Loucy (cell line): ENCODE data around the gene ADM2.

ENCODE experiments used
- H2AFZ ChIP-seq: fragments of 200-600 bp; sonication (generic); 2 replicates; pipeline ENCODE4 v1.6.0; 2016; ENCODE audit warnings: antibody characterized with exemption, mild to moderate bottlenecking, low read length, moderate library complexity
- H3F3A ChIP-seq: fragments of 200-600 bp; 2 replicates; pipeline ENCODE4 v1.6.0; 2016; ENCODE audit warnings: antibody characterized with exemption, low read depth, mild to moderate bottlenecking
- H3K27me3 ChIP-seq: fragments of 200-600 bp; sonication (generic); 2 replicates; pipeline ENCODE4 v1.6.1; 2014; ENCODE audit warnings: low read length, mild to moderate bottlenecking; ENCODE audit not compliant: insufficient read depth, poor library complexity, severe bottlenecking
- H3K36me3 ChIP-seq: fragments of 200-600 bp; sonication (generic); 2 replicates; pipeline ENCODE4 v1.6.1; 2016; ENCODE audit warnings: low read length; ENCODE audit not compliant: insufficient read depth
- H3K4me1 ChIP-seq: fragments of 200-600 bp; sonication (generic); 2 replicates; pipeline ENCODE4 v1.5.1; 2014; ENCODE audit warnings: low read length, mild to moderate bottlenecking; ENCODE audit not compliant: insufficient read depth, poor library complexity, severe bottlenecking
- H3K4me2 ChIP-seq: fragments of 200-600 bp; sonication (generic); 2 replicates; pipeline ENCODE4 v1.6.0; 2014; ENCODE audit warnings: antibody characterized with exemption, low read length, low read depth, mild to moderate bottlenecking; ENCODE audit not compliant: poor library complexity, severe bottlenecking
- H3K4me3 ChIP-seq: fragments of 200-600 bp; sonication (generic); 2 replicates; pipeline ENCODE4 v1.5.1; 2014; ENCODE audit warnings: low read length, mild to moderate bottlenecking, mixed read lengths; ENCODE audit not compliant: poor library complexity, severe bottlenecking
- H3K79me2 ChIP-seq: fragments of 200-600 bp; sonication (generic); 2 replicates; pipeline ENCODE4 v1.6.1; 2014; ENCODE audit warnings: low read length; ENCODE audit not compliant: insufficient read depth
- H3K9ac ChIP-seq: fragments of 200-600 bp; sonication (generic); 2 replicates; pipeline ENCODE4 v1.6.0; 2014; ENCODE audit warnings: mild to moderate bottlenecking, low read depth, low read length, moderate library complexity; ENCODE audit not compliant: poor library complexity, severe bottlenecking
- H3K9me2 ChIP-seq: fragments of 200-600 bp; sonication (generic); replicated peaks from 2 replicates; pipeline ENCODE4 v1.6.1; 2016; ENCODE audit warnings: low read depth, low read length, mixed read lengths
- H3K9me3 ChIP-seq: fragments of 200-600 bp; sonication (generic); 2 replicates; pipeline ENCODE4 v1.6.1; 2014; ENCODE audit warnings: mild to moderate bottlenecking, antibody characterized with exemption, low read length, low read depth; ENCODE audit not compliant: insufficient read depth
- H4K20me1 ChIP-seq: fragments of 200-600 bp; sonication (generic); 2 replicates; pipeline ENCODE4 v1.6.0; 2014; ENCODE audit warnings: antibody characterized with exemption, low read length, mild to moderate bottlenecking; ENCODE audit not compliant: insufficient read depth, poor library complexity, severe bottlenecking
- EZH2phosphoT487 ChIP-seq: fragments of 200-600 bp; IDR thresholded peaks from 2 replicates; pipeline ENCODE4 v1.6.1; 2018; ENCODE audit warnings: antibody characterized with exemption, mild to moderate bottlenecking, moderate library complexity, borderline replicate concordance
- TF ChIP-seq, protein P1 (sequence below): fragments of 200-600 bp; sonication (generic); conservative IDR thresholded peaks from 2 replicates; pipeline ENCODE4 v1.5.1; 2014; ENCODE audit warnings: mild to moderate bottlenecking, antibody characterized with exemption, low read length

Gene ADM2

DNA sequence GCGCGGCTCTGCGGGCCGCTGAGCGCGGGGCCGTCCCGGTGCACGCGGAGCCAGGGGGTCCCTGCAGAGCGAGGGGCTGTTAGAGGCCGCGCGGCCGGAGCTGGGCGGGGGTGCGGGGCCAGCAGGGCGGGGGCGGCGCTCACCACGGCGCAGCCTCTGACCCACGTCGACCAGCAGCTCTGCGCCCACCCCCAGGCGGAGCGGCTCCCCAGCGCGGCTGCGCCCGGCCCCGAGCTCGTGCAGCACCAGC is 44.4 kb downstream of the ADM2 start:
- TF ChIP-seq, protein P1, sequence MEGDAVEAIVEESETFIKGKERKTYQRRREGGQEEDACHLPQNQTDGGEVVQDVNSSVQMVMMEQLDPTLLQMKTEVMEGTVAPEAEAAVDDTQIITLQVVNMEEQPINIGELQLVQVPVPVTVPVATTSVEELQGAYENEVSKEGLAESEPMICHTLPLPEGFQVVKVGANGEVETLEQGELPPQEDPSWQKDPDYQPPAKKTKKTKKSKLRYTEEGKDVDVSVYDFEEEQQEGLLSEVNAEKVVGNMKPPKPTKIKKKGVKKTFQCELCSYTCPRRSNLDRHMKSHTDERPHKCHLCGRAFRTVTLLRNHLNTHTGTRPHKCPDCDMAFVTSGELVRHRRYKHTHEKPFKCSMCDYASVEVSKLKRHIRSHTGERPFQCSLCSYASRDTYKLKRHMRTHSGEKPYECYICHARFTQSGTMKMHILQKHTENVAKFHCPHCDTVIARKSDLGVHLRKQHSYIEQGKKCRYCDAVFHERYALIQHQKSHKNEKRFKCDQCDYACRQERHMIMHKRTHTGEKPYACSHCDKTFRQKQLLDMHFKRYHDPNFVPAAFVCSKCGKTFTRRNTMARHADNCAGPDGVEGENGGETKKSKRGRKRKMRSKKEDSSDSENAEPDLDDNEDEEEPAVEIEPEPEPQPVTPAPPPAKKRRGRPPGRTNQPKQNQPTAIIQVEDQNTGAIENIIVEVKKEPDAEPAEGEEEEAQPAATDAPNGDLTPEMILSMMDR: 0 out of 2 replicates have a peak, but pooled peaks have one; percentile 53
- TF ChIP-seq EZH2phosphoT487: no peak
- Histone ChIP-seq H3K9me3 (no peaks in the 10 kb centered on the region), H3K4me2 (peak overlapping the region; percentile 90), H3F3A (peaks cover 4% of the 10 kb centered on the region; the same call in 1 of the 2 replicates), H3K4me3 (peak overlapping the region; percentile 84), H3K36me3 (peaks cover 33% of the 10 kb centered on the region; the same call in 1 of the 2 replicates), H3K9me2 (no peaks in the 10 kb centered on the region), H3K79me2 (peaks cover 16% of the 10 kb centered on the region; the same call in 1 of the 2 replicates), H3K9ac (peak overlapping the region; percentile 90), H2AFZ (peak overlapping the region; percentile 91), H3K4me1 (peaks cover 16% of the 10 kb centered on the region), H3K27me3 (no peaks in the 10 kb centered on the region), H4K20me1 (peaks cover 9% of the 10 kb centered on the region)

DNA sequence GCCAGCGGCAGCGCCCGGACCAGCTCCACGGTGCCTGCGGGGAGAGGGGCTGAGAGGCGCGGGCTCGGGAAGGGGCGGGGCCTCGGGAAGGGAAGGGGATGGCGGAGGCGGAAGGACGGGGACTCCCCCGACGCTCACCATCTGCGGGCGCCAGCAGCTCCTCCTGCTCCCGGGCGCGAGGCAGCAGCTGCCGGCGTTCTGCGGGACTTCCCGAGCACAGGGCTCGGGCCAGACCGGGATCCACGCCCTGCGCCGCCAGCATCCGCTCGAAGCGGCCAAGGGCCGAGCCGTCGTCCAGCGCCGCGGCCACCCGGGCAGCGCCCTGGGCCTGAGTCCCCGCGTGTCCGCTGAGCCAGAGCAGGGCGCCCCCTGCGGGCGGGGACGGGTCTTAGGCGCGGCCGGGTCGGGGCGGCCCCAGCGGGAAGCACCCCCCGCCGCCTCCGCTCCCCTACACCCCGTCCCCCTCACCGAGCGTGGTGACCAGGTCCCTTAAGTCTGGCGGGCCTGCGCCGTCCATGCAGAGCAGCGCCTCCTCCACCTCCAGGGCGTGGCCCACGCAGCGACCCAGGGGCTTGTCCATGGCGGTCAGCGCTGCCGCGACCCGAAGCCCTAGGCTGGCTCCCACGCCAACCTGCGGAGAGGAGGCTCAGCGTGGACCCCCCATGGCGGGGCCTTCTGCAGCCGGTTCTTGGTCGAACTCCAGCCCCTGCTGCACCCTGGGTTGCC is 44.9 kb downstream of the ADM2 start:
- H3K9ac ChIP-seq: peak overlapping the region; percentile 90
- H2AFZ ChIP-seq: peak overlapping the region; percentile 91
- peaks cover 16% of the 10 kb centered on the region; the same call in 1 of the 2 replicates for H3K79me2 ChIP-seq
- H3K4me2 ChIP-seq: peak overlapping the region; percentile 90
- peak overlapping the region; percentile 84 for H3K4me3 ChIP-seq
- no peaks in the 10 kb centered on the region for H3K27me3 ChIP-seq
- H3K36me3 ChIP-seq: peaks cover 28% of the 10 kb centered on the region; the same call in 1 of the 2 replicates
- H3F3A ChIP-seq: peaks cover 4% of the 10 kb centered on the region; the same call in 1 of the 2 replicates
- TF ChIP-seq, protein P1: peak; percentile 59
- TF ChIP-seq EZH2phosphoT487: no peak
- no peaks in the 10 kb centered on the region for H3K9me2 ChIP-seq
- H3K9me3 ChIP-seq: no peaks in the 10 kb centered on the region
- H4K20me1 ChIP-seq: peaks cover 8% of the 10 kb centered on the region
- peaks cover 16% of the 10 kb centered on the region for H3K4me1 ChIP-seq

DNA sequence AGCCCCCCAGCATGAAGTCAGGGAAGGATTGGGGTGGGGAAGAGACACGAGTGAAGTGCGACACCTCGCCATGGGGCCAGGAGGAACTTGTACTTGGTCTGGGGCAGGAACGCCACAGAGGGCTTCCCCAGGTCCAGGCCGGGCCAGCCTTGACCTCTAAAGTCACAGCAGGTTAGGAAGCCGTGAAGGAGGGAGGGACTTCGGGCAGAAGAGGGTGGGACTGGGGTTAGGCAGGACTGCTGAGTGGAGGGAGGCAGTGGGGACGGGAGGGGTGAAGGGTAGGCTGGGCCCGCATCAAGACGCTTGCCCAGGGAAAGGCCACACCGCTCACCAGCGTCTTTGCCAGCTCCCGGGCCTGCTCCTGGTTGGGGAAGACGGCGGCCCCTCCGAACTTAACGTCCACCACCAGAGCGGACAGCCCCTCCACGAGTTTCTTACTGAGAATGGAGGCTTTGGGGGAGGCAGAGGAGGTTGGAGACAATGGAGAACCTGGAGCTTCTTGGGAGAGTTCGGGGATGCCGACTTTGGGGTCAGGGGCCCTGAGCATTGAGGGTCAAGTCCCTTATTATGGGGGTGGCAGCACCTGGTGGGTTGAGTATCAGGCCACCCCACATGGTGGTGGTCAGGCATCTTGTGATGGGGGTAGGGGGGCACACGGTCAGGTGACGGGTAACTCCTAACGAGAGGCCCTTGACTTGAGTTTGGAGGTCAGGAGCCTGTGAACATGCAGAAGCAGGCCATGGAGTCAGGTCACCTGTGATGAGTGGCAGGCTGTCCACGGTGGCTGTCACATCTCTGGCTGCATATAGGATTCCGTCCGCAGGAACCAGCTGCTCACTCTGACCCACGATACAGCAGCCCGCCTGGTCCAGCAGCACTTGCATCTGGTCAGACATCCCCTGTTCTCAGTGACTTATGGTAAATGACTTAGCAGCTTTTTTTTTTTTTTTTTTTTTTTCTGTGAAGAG is 45.8 kb downstream of the ADM2 start:
- peaks cover 16% of the 10 kb centered on the region; the same call in 1 of the 2 replicates for H3K79me2 ChIP-seq
- H3K9ac ChIP-seq: peak overlapping the region; percentile 90
- peak overlapping the region; percentile 90 for H3K4me2 ChIP-seq
- peaks cover 20% of the 10 kb centered on the region; the same call in 1 of the 2 replicates for H3K36me3 ChIP-seq
- peaks cover 6% of the 10 kb centered on the region for H4K20me1 ChIP-seq
- peaks cover 16% of the 10 kb centered on the region for H3K4me1 ChIP-seq
- TF ChIP-seq EZH2phosphoT487: no peak
- TF ChIP-seq, protein P1: no peak
- H3K27me3 ChIP-seq: no peaks in the 10 kb centered on the region
- peaks cover 4% of the 10 kb centered on the region; the same call in 1 of the 2 replicates for H3F3A ChIP-seq
- H3K9me2 ChIP-seq: no peaks in the 10 kb centered on the region
- peak overlapping the region; percentile 91 for H2AFZ ChIP-seq
- peak overlapping the region; percentile 84 for H3K4me3 ChIP-seq
- no peaks in the 10 kb centered on the region for H3K9me3 ChIP-seq
